Epithelial cell of prostate (primary cell): ENCODE measurements around the gene CTDNEP1.

Experiments used
- DNase-seq: peaks from one replicate; pipeline ENCODE4 v3.0.0-alpha.2; 2011; ENCODE audit warnings: low read depth, low spot score
- H3K27ac ChIP-seq: fragments of 450-650 bp; 2 replicates; pipeline ENCODE4 v1.5.1; 2017; ENCODE audit warnings: mild to moderate bottlenecking

The CTDNEP1 gene

GRCh38 chr17:7203391-7203790, 48.1 kb downstream of the CTDNEP1 start:
- no peak for DNase-seq
- no peak overlapping the region for H3K27ac ChIP-seq

- DNase-seq = no peak
- no peak overlapping the region for H3K27ac ChIP-seq
Measured at GRCh38 chr17:7196651-7197401, 54.7 kb downstream of the CTDNEP1 start.

GRCh38 chr17:7195971-7196370, 55.6 kb downstream of the CTDNEP1 start:
- H3K27ac ChIP-seq = no peak overlapping the region
- no peak for DNase-seq
